ENCODE measurements around the gene TROAP.

The TROAP gene

GRCh38 chr12:49328816-49329215 is 5.8 kb downstream of the TROAP start:
- H3K56ac ChIP-seq (ENCODE audit: low read length) = no peak overlapping the region
- H3K27me3 ChIP-seq (ENCODE audit: insufficient read depth, low read length, poor library complexity) = no peaks in the 10 kb centered on the region
- H2BK120ac ChIP-seq (ENCODE audit: low read depth, low read length) = no peak overlapping the region
- no peak overlapping the region for H3K9ac ChIP-seq (ENCODE audit: low read length)
- peaks cover 16% of the 10 kb centered on the region for H3K36me3 ChIP-seq (ENCODE audit: control insufficient read depth, insufficient read depth, low read length)
- no peak overlapping the region for H3K18ac ChIP-seq (ENCODE audit: low read length)
- WGBS (ENCODE audit: extremely low coverage, insufficient coverage, low lambda C conversion rate) = no CpG with 5 or more reads among the region's 12 CpGs
- no peak overlapping the region for H3K4me2 ChIP-seq (ENCODE audit: low read length)
- no peak overlapping the region for H2BK5ac ChIP-seq (ENCODE audit: low read length)
- DNase-seq = no peak
- no peak overlapping the region for H4K5ac ChIP-seq (ENCODE audit: low read length)
- H2AK5ac ChIP-seq (ENCODE audit: low read length) = no peak overlapping the region
- H2BK15ac ChIP-seq (replicated peaks; ENCODE audit: low read depth) = no peak overlapping the region
- H3K23ac ChIP-seq (ENCODE audit: low read length) = no peak overlapping the region
- no peak overlapping the region for H3K4me3 ChIP-seq (ENCODE audit: low read length)
- no peak overlapping the region for H3K4ac ChIP-seq (ENCODE audit: low read depth, low read length)
- peaks cover 3% of the 10 kb centered on the region for H3K79me1 ChIP-seq (ENCODE audit: low read length)
- H3K4me1 ChIP-seq (ENCODE audit: control insufficient read depth, low read depth, low read length) = peaks cover 2% of the 10 kb centered on the region
- peaks cover 2% of the 10 kb centered on the region for H3K79me2 ChIP-seq (ENCODE audit: control insufficient read depth, insufficient read depth, low read length)
- no peak overlapping the region for H3K27ac ChIP-seq (ENCODE audit: low read depth, low read length)
- H4K8ac ChIP-seq (ENCODE audit: low read depth, low read length) = no peak overlapping the region

GRCh38 chr12:49330032-49330619 is 7.1 kb downstream of the TROAP start:
- no peak overlapping the region for H3K23ac ChIP-seq (ENCODE audit: low read length)
- H3K56ac ChIP-seq (ENCODE audit: low read length) = no peak overlapping the region
- H3K27ac ChIP-seq (ENCODE audit: low read depth, low read length) = no peak overlapping the region
- H3K4me1 ChIP-seq (ENCODE audit: control insufficient read depth, low read depth, low read length) = no peaks in the 10 kb centered on the region
- no peak overlapping the region for H2BK5ac ChIP-seq (ENCODE audit: low read length)
- no peak overlapping the region for H2BK120ac ChIP-seq (ENCODE audit: low read depth, low read length)
- H3K9ac ChIP-seq (ENCODE audit: low read length) = no peak overlapping the region
- no peaks in the 10 kb centered on the region for H3K79me2 ChIP-seq (ENCODE audit: control insufficient read depth, insufficient read depth, low read length)
- no peak overlapping the region for H3K4ac ChIP-seq (ENCODE audit: low read depth, low read length)
- H3K79me1 ChIP-seq (ENCODE audit: low read length) = no peaks in the 10 kb centered on the region
- peaks cover 16% of the 10 kb centered on the region for H3K36me3 ChIP-seq (ENCODE audit: control insufficient read depth, insufficient read depth, low read length)
- WGBS (ENCODE audit: extremely low coverage, insufficient coverage, low lambda C conversion rate) = no CpG with 5 or more reads among the region's 7 CpGs
- no peak overlapping the region for H3K4me3 ChIP-seq (ENCODE audit: low read length)
- H2BK15ac ChIP-seq (replicated peaks; ENCODE audit: low read depth) = no peak overlapping the region
- peaks cover 6% of the 10 kb centered on the region for H3K27me3 ChIP-seq (ENCODE audit: insufficient read depth, low read length, poor library complexity)
- H4K5ac ChIP-seq (ENCODE audit: low read length) = no peak overlapping the region
- DNase-seq = no peak
- no peak overlapping the region for H3K18ac ChIP-seq (ENCODE audit: low read length)
- H3K4me2 ChIP-seq (ENCODE audit: low read length) = no peak overlapping the region
- no peak overlapping the region for H4K8ac ChIP-seq (ENCODE audit: low read depth, low read length)
- no peak overlapping the region for H2AK5ac ChIP-seq (ENCODE audit: low read length)

- Histone ChIP-seq H4K8ac (ENCODE audit: low read depth, low read length) (no peak overlapping the region), H3K4me1 (ENCODE audit: control insufficient read depth, low read depth, low read length) (no peaks in the 10 kb centered on the region), H3K36me3 (ENCODE audit: control insufficient read depth, insufficient read depth, low read length) (peaks cover 16% of the 10 kb centered on the region), H4K5ac (ENCODE audit: low read length) (no peak overlapping the region), H3K18ac (ENCODE audit: low read length) (no peak overlapping the region), H2BK15ac (replicated peaks; ENCODE audit: low read depth) (no peak overlapping the region), H3K79me1 (ENCODE audit: low read length) (no peaks in the 10 kb centered on the region), H3K79me2 (ENCODE audit: control insufficient read depth, insufficient read depth, low read length) (no peaks in the 10 kb centered on the region), H3K56ac (ENCODE audit: low read length) (no peak overlapping the region), H3K9ac (ENCODE audit: low read length) (no peak overlapping the region), H2BK120ac (ENCODE audit: low read depth, low read length) (no peak overlapping the region), H3K4ac (ENCODE audit: low read depth, low read length) (no peak overlapping the region), H3K27ac (ENCODE audit: low read depth, low read length) (no peak overlapping the region), H2AK5ac (ENCODE audit: low read length) (no peak overlapping the region), H3K23ac (ENCODE audit: low read length) (no peak overlapping the region), H3K27me3 (ENCODE audit: insufficient read depth, low read length, poor library complexity) (peaks cover 12% of the 10 kb centered on the region), H3K4me3 (ENCODE audit: low read length) (no peak overlapping the region), H3K4me2 (ENCODE audit: low read length) (no peak overlapping the region), H2BK5ac (ENCODE audit: low read length) (no peak overlapping the region)
- no peak for DNase-seq
- WGBS (ENCODE audit: extremely low coverage, insufficient coverage, low lambda C conversion rate) = no CpG with 5 or more reads among the region's 14 CpGs
Measured at GRCh38 chr12:49330631-49331379, 7.8 kb downstream of the TROAP start.

- no peak overlapping the region for H4K5ac ChIP-seq (ENCODE audit: low read length)
- no peak overlapping the region for H3K56ac ChIP-seq (ENCODE audit: low read length)
- no peak overlapping the region for H3K4me3 ChIP-seq (ENCODE audit: low read length)
- H3K79me1 ChIP-seq (ENCODE audit: low read length) = no peaks in the 10 kb centered on the region
- H3K4ac ChIP-seq (ENCODE audit: low read depth, low read length) = no peak overlapping the region
- H2AK5ac ChIP-seq (ENCODE audit: low read length) = no peak overlapping the region
- no peak overlapping the region for H2BK15ac ChIP-seq (replicated peaks; ENCODE audit: low read depth)
- H3K23ac ChIP-seq (ENCODE audit: low read length) = no peak overlapping the region
- WGBS (ENCODE audit: extremely low coverage, insufficient coverage, low lambda C conversion rate) = no CpG with 5 or more reads among the region's 11 CpGs
- H2BK5ac ChIP-seq (ENCODE audit: low read length) = no peak overlapping the region
- no peak overlapping the region for H3K4me2 ChIP-seq (ENCODE audit: low read length)
- no peak overlapping the region for H4K8ac ChIP-seq (ENCODE audit: low read depth, low read length)
- H3K18ac ChIP-seq (ENCODE audit: low read length) = no peak overlapping the region
- no peak overlapping the region for H2BK120ac ChIP-seq (ENCODE audit: low read depth, low read length)
- H3K27me3 ChIP-seq (ENCODE audit: insufficient read depth, low read length, poor library complexity) = peaks cover 20% of the 10 kb centered on the region
- H3K9ac ChIP-seq (ENCODE audit: low read length) = no peak overlapping the region
- no peaks in the 10 kb centered on the region for H3K79me2 ChIP-seq (ENCODE audit: control insufficient read depth, insufficient read depth, low read length)
- H3K36me3 ChIP-seq (ENCODE audit: control insufficient read depth, insufficient read depth, low read length) = peaks cover 16% of the 10 kb centered on the region
- peak; percentile 80 for DNase-seq
- H3K27ac ChIP-seq (ENCODE audit: low read depth, low read length) = no peak overlapping the region
- no peaks in the 10 kb centered on the region for H3K4me1 ChIP-seq (ENCODE audit: control insufficient read depth, low read depth, low read length)
Measured at GRCh38 chr12:49331380-49332222, 8.5 kb downstream of the TROAP start.

GRCh38 chr12:49332441-49332861 is 9.4 kb downstream of the TROAP start:
- Histone ChIP-seq H3K27ac (ENCODE audit: low read depth, low read length) (no peak overlapping the region), H3K4me1 (ENCODE audit: control insufficient read depth, low read depth, low read length) (no peaks in the 10 kb centered on the region), H2AK5ac (ENCODE audit: low read length) (no peak overlapping the region), H3K4ac (ENCODE audit: low read depth, low read length) (no peak overlapping the region), H4K8ac (ENCODE audit: low read depth, low read length) (no peak overlapping the region), H3K9ac (ENCODE audit: low read length) (no peak overlapping the region), H2BK120ac (ENCODE audit: low read depth, low read length) (no peak overlapping the region), H3K79me2 (ENCODE audit: control insufficient read depth, insufficient read depth, low read length) (no peaks in the 10 kb centered on the region), H3K27me3 (ENCODE audit: insufficient read depth, low read length, poor library complexity) (peaks cover 26% of the 10 kb centered on the region), H3K4me3 (ENCODE audit: low read length) (no peak overlapping the region), H2BK5ac (ENCODE audit: low read length) (no peak overlapping the region), H3K4me2 (ENCODE audit: low read length) (no peak overlapping the region), H3K18ac (ENCODE audit: low read length) (no peak overlapping the region), H2BK15ac (replicated peaks; ENCODE audit: low read depth) (no peak overlapping the region), H3K79me1 (ENCODE audit: low read length) (no peaks in the 10 kb centered on the region), H3K23ac (ENCODE audit: low read length) (no peak overlapping the region), H3K36me3 (ENCODE audit: control insufficient read depth, insufficient read depth, low read length) (peaks cover 10% of the 10 kb centered on the region), H3K56ac (ENCODE audit: low read length) (no peak overlapping the region), H4K5ac (ENCODE audit: low read length) (no peak overlapping the region)
- no CpG with 5 or more reads among the region's 17 CpGs for WGBS (ENCODE audit: extremely low coverage, insufficient coverage, low lambda C conversion rate)
- DNase-seq = no peak

Data from mesendoderm (in vitro differentiated cells).